ENCODE measurements around the gene CDH24.

CDH24 gene

GRCh38 chr14:23078692-23079116 lies 21.4 kb upstream of the CDH24 start:
- H3K27ac Mint-ChIP-seq = no peak overlapping the region
- peaks cover 67% of the 10 kb centered on the region for H3K36me3 Mint-ChIP-seq
- H3K4me1 Mint-ChIP-seq = no peaks in the 10 kb centered on the region
- DNase-seq = no peak
- no peak overlapping the region for H3K4me3 Mint-ChIP-seq
- H3K27me3 Mint-ChIP-seq = no peaks in the 10 kb centered on the region
- CTCF ChIA-PET = interaction anchor here (2.4 to 3.2 kb wide), 6 partner anchors 10 to 108 kb away, joined by 8 to 28 read pairs (median 23); partner anchors contain the start of genes ACIN1 and C14orf119
- no peaks in the 10 kb centered on the region for H3K9me3 Mint-ChIP-seq

- Mint-ChIP-seq H3K9me3 (no peaks in the 10 kb centered on the region), H3K27me3 (no peaks in the 10 kb centered on the region), H3K36me3 (peaks cover 67% of the 10 kb centered on the region), H3K27ac (no peak overlapping the region), H3K4me1 (no peaks in the 10 kb centered on the region), H3K4me3 (no peak overlapping the region)
- CTCF ChIA-PET = interaction anchor here (0.8 to 3.2 kb wide), 15 partner anchors 9 to 207 kb away, joined by 3 to 28 read pairs (median 7); partner anchors contain the start of genes ACIN1 and C14orf119
- DNase-seq = no peak
Observed at GRCh38 chr14:23077962-23078361, 20.6 kb upstream of the CDH24 start.

GRCh38 chr14:23076785-23077408 lies 19.6 kb upstream of the CDH24 start:
- CTCF ChIA-PET = interaction anchor here (0.6 to 3.2 kb wide), 23 partner anchors 8 to 169 kb away, joined by 3 to 28 read pairs (median 5); partner anchors contain the start of genes ACIN1 and C14orf119
- H3K27ac Mint-ChIP-seq = no peak overlapping the region
- no peak overlapping the region for H3K4me3 Mint-ChIP-seq
- H3K4me1 Mint-ChIP-seq = peaks cover 5% of the 10 kb centered on the region
- no peaks in the 10 kb centered on the region for H3K27me3 Mint-ChIP-seq
- no peaks in the 10 kb centered on the region for H3K9me3 Mint-ChIP-seq
- peaks cover 76% of the 10 kb centered on the region for H3K36me3 Mint-ChIP-seq
- DNase-seq = peak; percentile 51

GRCh38 chr14:23074906-23075305 lies 17.6 kb upstream of the CDH24 start:
- H3K4me1 Mint-ChIP-seq = peaks cover 22% of the 10 kb centered on the region
- H3K9me3 Mint-ChIP-seq = no peaks in the 10 kb centered on the region
- CTCF ChIA-PET = interaction anchor here (1.2 to 1.6 kb wide), 4 partner anchors 9 to 112 kb away, joined by 3 to 6 read pairs (median 3); no protein-coding TSS in a partner anchor
- no peaks in the 10 kb centered on the region for H3K27me3 Mint-ChIP-seq
- DNase-seq = no peak
- H3K27ac Mint-ChIP-seq = no peak overlapping the region
- H3K4me3 Mint-ChIP-seq = no peak overlapping the region
- H3K36me3 Mint-ChIP-seq = peaks cover 66% of the 10 kb centered on the region

GRCh38 chr14:23071921-23072539 lies 14.7 kb upstream of the CDH24 start:
- CTCF ChIA-PET = interaction anchor here (0.8 to 3.3 kb wide), 8 partner anchors 9 to 115 kb away, joined by 4 to 14 read pairs (median 7); partner anchors contain the start of genes ACIN1, C14orf119 and CDH24
- H3K27me3 Mint-ChIP-seq = no peaks in the 10 kb centered on the region
- peak overlapping the region; percentile 92 for H3K4me3 Mint-ChIP-seq
- DNase-seq = no peak
- no peaks in the 10 kb centered on the region for H3K9me3 Mint-ChIP-seq
- peaks cover 36% of the 10 kb centered on the region for H3K4me1 Mint-ChIP-seq
- peaks cover 50% of the 10 kb centered on the region for H3K36me3 Mint-ChIP-seq
- H3K27ac Mint-ChIP-seq = peak overlapping the region; percentile 88

GRCh38 chr14:23071244-23071920 lies 14.1 kb upstream of the CDH24 start:
- CTCF ChIA-PET = interaction anchor here (0.7 to 3.3 kb wide), 11 partner anchors 9 to 926 kb away, joined by 3 to 14 read pairs (median 6); partner anchors contain the start of genes ACIN1, C14orf119 and CDH24

GRCh38 chr14:23070262-23071129 lies 13.2 kb upstream of the CDH24 start:
- H3K27me3 Mint-ChIP-seq = no peaks in the 10 kb centered on the region
- peaks cover 39% of the 10 kb centered on the region for H3K4me1 Mint-ChIP-seq
- CTCF ChIA-PET = interaction anchor here (0.7 to 3.3 kb wide), 9 partner anchors 10 to 925 kb away, joined by 3 to 14 read pairs (median 9); partner anchors contain the start of genes ACIN1, C14orf119 and CDH24
- no peaks in the 10 kb centered on the region for H3K9me3 Mint-ChIP-seq
- H3K36me3 Mint-ChIP-seq = peaks cover 48% of the 10 kb centered on the region
- peak overlapping the region; percentile 92 for H3K4me3 Mint-ChIP-seq
- DNase-seq = no peak
- H3K27ac Mint-ChIP-seq = peak overlapping the region; percentile 53

More at GRCh38 chr14:23071244-23071920, 14.1 kb upstream of the CDH24 start:
- DNase-seq = peak; percentile 89
- Mint-ChIP-seq H3K9me3 (no peaks in the 10 kb centered on the region), H3K27me3 (no peaks in the 10 kb centered on the region), H3K4me1 (peaks cover 36% of the 10 kb centered on the region), H3K36me3 (peaks cover 48% of the 10 kb centered on the region), H3K27ac (peak overlapping the region; percentile 88), H3K4me3 (peak overlapping the region; percentile 92)

- Mint-ChIP-seq H3K4me1 (peaks cover 39% of the 10 kb centered on the region), H3K9me3 (no peaks in the 10 kb centered on the region), H3K27ac (peak overlapping the region; percentile 75), H3K36me3 (peaks cover 43% of the 10 kb centered on the region), H3K27me3 (no peaks in the 10 kb centered on the region), H3K4me3 (no peak overlapping the region)
- CTCF ChIA-PET = interaction anchor here (0.9 to 4.0 kb wide), 41 partner anchors 8 to 498 kb away, joined by 3 to 37 read pairs (median 6); partner anchors contain the start of genes ACIN1, C14orf119, CEBPE and RBM23
- no peak for DNase-seq
Observed at GRCh38 chr14:23069413-23069806, 12.1 kb upstream of the CDH24 start.

GRCh38 chr14:23068789-23069412 lies 11.6 kb upstream of the CDH24 start:
- peak; percentile 86 for DNase-seq
- Mint-ChIP-seq H3K4me1 (peaks cover 39% of the 10 kb centered on the region), H3K27ac (peak overlapping the region; percentile 75), H3K9me3 (no peaks in the 10 kb centered on the region), H3K27me3 (no peaks in the 10 kb centered on the region), H3K4me3 (peak overlapping the region; percentile 34), H3K36me3 (peaks cover 44% of the 10 kb centered on the region)
- CTCF ChIA-PET = interaction anchor here (0.5 to 4.0 kb wide), 47 partner anchors 8 to 497 kb away, joined by 3 to 37 read pairs (median 5); partner anchors contain the start of genes ACIN1, C14orf119, CEBPE and RBM23

GRCh38 chr14:23067847-23068788 lies 10.8 kb upstream of the CDH24 start:
- no peak for DNase-seq
- Mint-ChIP-seq H3K4me3 (no peak overlapping the region), H3K9me3 (no peaks in the 10 kb centered on the region), H3K27ac (peak overlapping the region; percentile 75), H3K4me1 (peaks cover 39% of the 10 kb centered on the region), H3K27me3 (no peaks in the 10 kb centered on the region), H3K36me3 (peaks cover 51% of the 10 kb centered on the region)
- CTCF ChIA-PET = interaction anchor here (0.5 to 4.0 kb wide), 48 partner anchors 7 to 496 kb away, joined by 3 to 37 read pairs (median 5); partner anchors contain the start of genes ACIN1, C14orf119, CEBPE and PSMB11

GRCh38 chr14:23066855-23067744 lies 9.8 kb upstream of the CDH24 start:
- H3K27me3 Mint-ChIP-seq = no peaks in the 10 kb centered on the region
- no peak for DNase-seq
- H3K4me3 Mint-ChIP-seq = no peak overlapping the region
- peaks cover 36% of the 10 kb centered on the region for H3K4me1 Mint-ChIP-seq
- CTCF ChIA-PET = interaction anchor here (1.0 to 4.0 kb wide), 10 partner anchors 8 to 233 kb away, joined by 3 to 37 read pairs (median 16); partner anchors contain the start of genes ACIN1, AJUBA, C14orf119 and PSMB11
- H3K36me3 Mint-ChIP-seq = peaks cover 54% of the 10 kb centered on the region
- H3K27ac Mint-ChIP-seq = no peak overlapping the region
- no peaks in the 10 kb centered on the region for H3K9me3 Mint-ChIP-seq

Data from activated naive CD4-positive, alpha-beta T cell treated with anti-CD3 and anti-CD28 coated beads, Interleukin-2, amount 10 ng/mL, durations not matched to agents 7 days and 5 days (primary cell).